BE2C (cell line): ENCODE data around the gene AUTS2.
A peak's percentile ranks its signal among the peaks of the same experiment; 100 is the strongest.

Experiments used
- DNase-seq: peaks from one replicate; pipeline ENCODE4 v3.0.0-alpha.2; 2020
- H3K27me3 ChIP-seq: fragments of 250-450 bp; sonication (Bioruptor Pico); 2 replicates; pipeline ENCODE4 v1.5.1; 2020; ENCODE audit warnings: mild to moderate bottlenecking
- H3K36me3 ChIP-seq: fragments of 250-450 bp; sonication (Bioruptor Pico); 2 replicates; pipeline ENCODE4 v1.5.1; 2020; ENCODE audit warnings: mild to moderate bottlenecking
- H3K4me1 ChIP-seq: fragments of 250-450 bp; sonication (Bioruptor Pico); 2 replicates; pipeline ENCODE4 v1.5.1; 2020
- H3K4me3 ChIP-seq: 2 replicates; pipeline ENCODE4 v1.5.1; 2011; ENCODE audit warnings: low read depth, low read length
- H3K9me3 ChIP-seq: fragments of 250-450 bp; sonication (Bioruptor Pico); 2 replicates; pipeline ENCODE4 v1.5.1; 2020
- TF ChIP-seq, protein P1 (sequence below): IDR thresholded peaks from 2 replicates; pipeline ENCODE4 v1.5.1; 2012; ENCODE audit warnings: mild to moderate bottlenecking, low read depth, low read length

AUTS2 gene

GRCh38 chr7:70116867-70117266 lies 518.6 kb downstream of the AUTS2 start:
- H3K9me3 ChIP-seq, result no peaks in the 10 kb centered on the region; the same call in 1 of the 2 replicates
- H3K4me1 ChIP-seq, result no peaks in the 10 kb centered on the region
- no peaks in the 10 kb centered on the region for H3K27me3 ChIP-seq
- H3K36me3 ChIP-seq, result no peaks in the 10 kb centered on the region
- TF ChIP-seq, protein P1, sequence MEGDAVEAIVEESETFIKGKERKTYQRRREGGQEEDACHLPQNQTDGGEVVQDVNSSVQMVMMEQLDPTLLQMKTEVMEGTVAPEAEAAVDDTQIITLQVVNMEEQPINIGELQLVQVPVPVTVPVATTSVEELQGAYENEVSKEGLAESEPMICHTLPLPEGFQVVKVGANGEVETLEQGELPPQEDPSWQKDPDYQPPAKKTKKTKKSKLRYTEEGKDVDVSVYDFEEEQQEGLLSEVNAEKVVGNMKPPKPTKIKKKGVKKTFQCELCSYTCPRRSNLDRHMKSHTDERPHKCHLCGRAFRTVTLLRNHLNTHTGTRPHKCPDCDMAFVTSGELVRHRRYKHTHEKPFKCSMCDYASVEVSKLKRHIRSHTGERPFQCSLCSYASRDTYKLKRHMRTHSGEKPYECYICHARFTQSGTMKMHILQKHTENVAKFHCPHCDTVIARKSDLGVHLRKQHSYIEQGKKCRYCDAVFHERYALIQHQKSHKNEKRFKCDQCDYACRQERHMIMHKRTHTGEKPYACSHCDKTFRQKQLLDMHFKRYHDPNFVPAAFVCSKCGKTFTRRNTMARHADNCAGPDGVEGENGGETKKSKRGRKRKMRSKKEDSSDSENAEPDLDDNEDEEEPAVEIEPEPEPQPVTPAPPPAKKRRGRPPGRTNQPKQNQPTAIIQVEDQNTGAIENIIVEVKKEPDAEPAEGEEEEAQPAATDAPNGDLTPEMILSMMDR, result no peak
- no peak overlapping the region for H3K4me3 ChIP-seq
- DNase-seq, result no peak

GRCh38 chr7:70120851-70121250 lies 522.6 kb downstream of the AUTS2 start:
- no peaks in the 10 kb centered on the region for H3K4me1 ChIP-seq
- TF ChIP-seq, protein P1, result no peak
- no peaks in the 10 kb centered on the region for H3K36me3 ChIP-seq
- H3K4me3 ChIP-seq, result no peak overlapping the region
- H3K9me3 ChIP-seq, result no peaks in the 10 kb centered on the region; the same call in none of the 2 replicates
- H3K27me3 ChIP-seq, result no peaks in the 10 kb centered on the region
- no peak for DNase-seq

DNA sequence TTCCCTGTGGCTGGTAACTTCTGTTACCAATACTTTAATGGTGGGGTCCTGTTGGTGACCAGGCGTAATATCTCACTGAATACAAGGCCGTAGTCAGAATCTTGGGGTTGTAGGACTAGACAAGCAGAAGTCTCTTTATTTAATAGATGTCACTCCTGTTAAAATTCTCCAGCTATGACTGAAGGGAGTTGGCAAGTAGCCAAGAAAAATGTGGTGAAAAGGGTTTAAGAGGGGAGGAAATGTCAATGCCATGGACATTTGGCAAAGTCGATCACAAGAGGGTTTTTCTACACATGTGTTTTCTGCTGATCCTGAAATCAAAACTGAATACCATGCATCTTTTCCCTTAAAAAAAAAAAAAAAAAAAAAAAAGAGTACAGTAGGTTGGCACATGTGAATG lies 533.5 kb downstream of the AUTS2 start:
- H3K36me3 ChIP-seq, result no peaks in the 10 kb centered on the region
- TF ChIP-seq, protein P1, result no peak
- DNase-seq, result peak; percentile 11
- H3K27me3 ChIP-seq, result no peaks in the 10 kb centered on the region
- H3K4me1 ChIP-seq, result peaks cover 23% of the 10 kb centered on the region
- H3K4me3 ChIP-seq, result no peak overlapping the region
- no peaks in the 10 kb centered on the region for H3K9me3 ChIP-seq

GRCh38 chr7:70132226-70132851 lies 534.1 kb downstream of the AUTS2 start:
- no peak overlapping the region for H3K4me3 ChIP-seq
- H3K4me1 ChIP-seq, result peaks cover 23% of the 10 kb centered on the region
- no peaks in the 10 kb centered on the region for H3K9me3 ChIP-seq
- no peaks in the 10 kb centered on the region for H3K36me3 ChIP-seq
- H3K27me3 ChIP-seq, result no peaks in the 10 kb centered on the region
- TF ChIP-seq, protein P1, result no peak
- no peak for DNase-seq

DNA sequence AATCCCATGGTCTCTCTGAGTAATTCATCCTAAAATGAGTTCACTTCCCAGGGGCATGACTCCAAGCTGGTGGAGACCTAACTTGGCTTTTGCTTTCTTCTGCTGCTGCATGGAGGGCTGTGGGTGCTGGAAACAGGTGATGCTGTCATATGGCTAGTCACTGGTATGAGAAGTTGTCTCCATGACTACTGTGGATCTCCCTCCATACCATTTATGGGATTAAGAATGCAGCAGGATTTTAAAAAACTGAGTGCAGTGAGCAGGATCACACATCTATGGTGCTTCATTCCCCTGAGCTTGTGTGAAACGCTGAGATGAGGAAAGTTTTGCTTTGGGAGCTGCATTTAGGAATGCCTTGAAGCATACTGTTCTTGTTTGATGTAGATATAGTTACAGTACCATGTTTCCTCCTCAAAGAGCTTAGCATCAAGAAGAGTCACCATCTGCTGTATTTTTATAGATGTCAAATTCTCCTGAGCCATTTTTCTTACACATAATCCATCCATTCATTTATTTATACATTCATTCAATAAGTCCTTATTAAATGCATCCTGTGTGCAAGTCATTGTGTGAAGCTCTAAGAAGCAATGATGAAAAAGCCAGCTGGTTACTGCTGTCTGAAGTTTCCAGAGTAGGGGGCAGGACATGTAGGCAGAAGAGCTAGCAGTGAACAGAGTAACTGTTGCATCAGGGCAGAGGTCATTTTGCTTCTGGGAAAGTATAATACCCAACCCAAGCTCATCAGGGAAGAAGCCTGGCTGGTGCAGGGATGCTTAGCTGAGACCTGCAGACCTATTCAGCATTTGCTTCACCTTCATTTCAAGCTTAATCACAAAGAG lies 534.8 kb downstream of the AUTS2 start:
- Histone ChIP-seq H3K27me3 (no peaks in the 10 kb centered on the region), H3K4me1 (peaks cover 23% of the 10 kb centered on the region), H3K9me3 (no peaks in the 10 kb centered on the region), H3K4me3 (no peak overlapping the region), H3K36me3 (no peaks in the 10 kb centered on the region)
- TF ChIP-seq, protein P1, result no peak
- peak; percentile 16 for DNase-seq
